ENCODE measurements around the gene TP53INP2. TPM values are rescaled to one million over a fixed set of nuclear protein-coding genes. Genes with fewer than 3 reads are reported as not detected.

TP53INP2 gene
- total RNA-seq, 6 experiments from 2014 or later = 5.8 to 24.1 (median 12.7) TPM

DNA sequence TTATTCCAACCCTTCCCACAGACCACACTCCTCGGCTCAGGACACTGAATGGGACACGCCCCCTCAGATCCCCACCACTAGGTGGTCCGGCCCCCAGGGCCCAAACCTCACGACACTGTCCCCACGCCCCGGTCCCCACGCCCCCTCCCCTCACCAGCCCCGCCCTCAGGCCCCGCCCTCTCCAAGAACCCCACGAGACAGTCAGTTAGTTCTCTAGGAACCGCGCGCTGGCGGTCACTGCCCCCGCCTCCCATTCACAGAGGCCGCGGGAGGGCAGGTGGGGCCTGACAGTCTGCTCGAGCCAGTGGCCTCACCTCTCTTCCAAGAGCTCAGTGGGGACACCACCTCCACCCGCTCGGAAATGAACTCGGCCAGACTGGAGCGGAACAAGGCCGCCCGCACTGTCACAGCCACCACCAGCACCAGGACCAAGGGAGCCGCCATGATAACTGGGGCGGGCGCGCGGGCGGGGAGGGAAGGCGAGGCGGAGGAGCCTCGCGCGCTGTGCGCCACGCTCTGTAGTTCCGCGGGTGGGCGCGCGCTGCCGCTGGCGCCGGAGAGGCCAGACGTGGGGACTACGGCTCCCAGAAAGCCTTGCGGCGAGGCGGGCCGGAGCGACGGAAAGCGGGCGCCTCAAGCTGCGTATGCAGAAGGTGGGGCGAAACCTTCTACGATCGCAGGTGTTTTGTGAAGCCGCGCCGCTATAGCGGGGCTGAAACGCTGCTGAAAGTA lies 27.3 kb upstream of the TP53INP2 start, which contains the start of gene PIGU:
Gene PIGU, minus strand, starts transcription at position 451 of the 732 bp plus-strand sequence. Its CDS starts 7 bp downstream, at position 444.
- H3K27ac ChIP-seq = peak within 1 kb of the TSS; percentile 52 to 68 (median 62)
- intact Hi-C loops (cut with DNase I) = no loop called here
- peak within 1 kb of the TSS; percentile 78 to 86 (median 84) for H3K4me3 ChIP-seq
- H3K4me1 ChIP-seq = peaks cover 0 to 4% (median 0%) of the 10 kb centered on the region in 4 donors
- DNase-seq (peak; percentile 97 to 98 (median 98)), ATAC-seq (peak; percentile 97 to 99 (median 98))
- WGBS (ENCODE audit: insufficient coverage, low coverage, low lambda C conversion rate, missing lambda C conversion rate) = under 1% methylated on average over 41 of the region's 64 CpGs
- no peaks in the 10 kb centered on the region for H3K36me3 ChIP-seq
- H3K9me3 ChIP-seq = no peaks in the 10 kb centered on the region
- TF ChIP-seq, protein P1, sequence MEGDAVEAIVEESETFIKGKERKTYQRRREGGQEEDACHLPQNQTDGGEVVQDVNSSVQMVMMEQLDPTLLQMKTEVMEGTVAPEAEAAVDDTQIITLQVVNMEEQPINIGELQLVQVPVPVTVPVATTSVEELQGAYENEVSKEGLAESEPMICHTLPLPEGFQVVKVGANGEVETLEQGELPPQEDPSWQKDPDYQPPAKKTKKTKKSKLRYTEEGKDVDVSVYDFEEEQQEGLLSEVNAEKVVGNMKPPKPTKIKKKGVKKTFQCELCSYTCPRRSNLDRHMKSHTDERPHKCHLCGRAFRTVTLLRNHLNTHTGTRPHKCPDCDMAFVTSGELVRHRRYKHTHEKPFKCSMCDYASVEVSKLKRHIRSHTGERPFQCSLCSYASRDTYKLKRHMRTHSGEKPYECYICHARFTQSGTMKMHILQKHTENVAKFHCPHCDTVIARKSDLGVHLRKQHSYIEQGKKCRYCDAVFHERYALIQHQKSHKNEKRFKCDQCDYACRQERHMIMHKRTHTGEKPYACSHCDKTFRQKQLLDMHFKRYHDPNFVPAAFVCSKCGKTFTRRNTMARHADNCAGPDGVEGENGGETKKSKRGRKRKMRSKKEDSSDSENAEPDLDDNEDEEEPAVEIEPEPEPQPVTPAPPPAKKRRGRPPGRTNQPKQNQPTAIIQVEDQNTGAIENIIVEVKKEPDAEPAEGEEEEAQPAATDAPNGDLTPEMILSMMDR (IDR thresholded peaks at IDR 0.05) = peak; percentile 19 to 52 (median 34)
- TF ChIP-seq POLR2A (IDR thresholded peaks at IDR 0.05) = peak; percentile 57
- H3K27me3 ChIP-seq = no peaks in the 10 kb centered on the region

- H3K9me3 ChIP-seq = no peaks in the 10 kb centered on the region
- peaks cover 0 to 4% (median 0%) of the 10 kb centered on the region in 4 donors for H3K4me1 ChIP-seq
- DNase-seq (no peak), ATAC-seq (no peak)
- intact Hi-C loops (cut with DNase I) = no loop called here
- H3K27me3 ChIP-seq = no peaks in the 10 kb centered on the region
- H3K27ac ChIP-seq = no peak overlapping the region
- no peak overlapping the region for H3K4me3 ChIP-seq
- no peaks in the 10 kb centered on the region for H3K36me3 ChIP-seq
- no peak for TF ChIP-seq POLR2A (IDR thresholded peaks at IDR 0.05)
- TF ChIP-seq, protein P1 (IDR thresholded peaks at IDR 0.05) = no peak
These were observed 23.5 kb upstream of the TP53INP2 start for GRCh38 chr20:34680586-34681175.

DNA sequence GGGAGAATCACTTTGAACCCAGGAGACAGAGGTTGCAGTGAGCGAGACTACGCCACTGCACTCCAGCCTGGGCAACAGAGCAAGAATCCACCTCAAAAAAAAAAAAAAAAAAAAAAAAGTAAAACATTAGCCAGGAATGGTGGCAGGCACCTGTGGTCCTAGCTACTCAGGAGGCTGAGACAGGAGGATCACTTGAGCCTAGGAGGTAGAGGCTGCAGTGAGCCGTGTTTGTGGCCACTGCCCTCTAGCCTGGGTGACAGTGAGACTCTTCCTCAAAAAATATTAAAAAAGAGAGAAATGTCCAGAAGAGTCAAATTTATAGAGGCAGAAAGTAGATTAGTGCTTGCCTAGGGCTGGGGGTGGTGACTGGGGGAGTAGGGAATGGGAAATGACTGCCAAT lies 20.5 kb upstream of the TP53INP2 start:
- ATAC-seq (no peak), DNase-seq (no peak)
- TF ChIP-seq POLR2A (IDR thresholded peaks at IDR 0.05) = no peak
- TF ChIP-seq, protein P1 (IDR thresholded peaks at IDR 0.05) = no peak
- intact Hi-C loops (cut with DNase I) = no loop called here
- no peaks in the 10 kb centered on the region for H3K9me3 ChIP-seq
- H3K4me1 ChIP-seq = no peaks in the 10 kb centered on the region
- H3K27ac ChIP-seq = no peak overlapping the region
- no peaks in the 10 kb centered on the region for H3K36me3 ChIP-seq
- 61% methylated on average over 2 of the region's 3 CpGs for whole genome bisulfite sequencing (ENCODE audit: insufficient coverage, low coverage, low lambda C conversion rate, missing lambda C conversion rate)
- H3K4me3 ChIP-seq = no peak overlapping the region
- H3K27me3 ChIP-seq = no peaks in the 10 kb centered on the region

DNA sequence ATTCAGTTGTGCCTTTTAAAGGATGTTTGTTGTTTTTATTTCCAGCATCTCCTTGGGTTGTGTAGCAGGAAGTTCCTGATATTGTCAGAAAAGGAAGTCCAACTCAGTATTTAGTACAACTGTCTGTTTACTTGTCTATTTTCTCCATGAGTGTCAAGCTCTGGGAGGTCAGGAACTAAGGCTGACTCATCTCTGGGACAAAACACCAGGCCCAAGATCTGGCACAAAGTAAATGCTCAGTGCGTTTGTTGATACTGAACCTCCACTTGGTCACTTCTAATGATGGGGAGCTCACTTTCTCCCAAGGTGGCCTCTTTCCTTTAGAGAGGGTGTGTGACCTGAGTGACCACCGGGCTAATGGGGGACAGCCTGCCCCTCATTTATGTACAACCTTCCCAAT lies 14.7 kb upstream of the TP53INP2 start:
- intact Hi-C loops (cut with DNase I) = no loop called here
- no peaks in the 10 kb centered on the region for H3K27me3 ChIP-seq
- H3K36me3 ChIP-seq = no peaks in the 10 kb centered on the region
- no peaks in the 10 kb centered on the region for H3K9me3 ChIP-seq
- H3K4me3 ChIP-seq = no peak overlapping the region
- no peak overlapping the region for H3K27ac ChIP-seq
- H3K4me1 ChIP-seq = no peaks in the 10 kb centered on the region
- peak; percentile 58 to 92 (median 72) for ATAC-seq
- WGBS (ENCODE audit: insufficient coverage, low coverage, low lambda C conversion rate, missing lambda C conversion rate) = no CpG with 5 or more reads among the region's 2 CpGs
- TF ChIP-seq, protein P1 (IDR thresholded peaks at IDR 0.05) = no peak
- no peak for TF ChIP-seq POLR2A (IDR thresholded peaks at IDR 0.05)
- DNase-seq = no peak
